ENCODE measurements around the gene KRTAP1-3.
"Not testable (repeated sequence)": the region's sequence is repeated elsewhere in the genome, so short reads cannot be mapped to it uniquely, and the experiment has no call there.

Gene KRTAP1-3

GRCh38 chr17:41010441-41010840 is 24.2 kb downstream of the KRTAP1-3 start:
- DNase-seq (ENCODE audit: low spot score) = no peak

DNA sequence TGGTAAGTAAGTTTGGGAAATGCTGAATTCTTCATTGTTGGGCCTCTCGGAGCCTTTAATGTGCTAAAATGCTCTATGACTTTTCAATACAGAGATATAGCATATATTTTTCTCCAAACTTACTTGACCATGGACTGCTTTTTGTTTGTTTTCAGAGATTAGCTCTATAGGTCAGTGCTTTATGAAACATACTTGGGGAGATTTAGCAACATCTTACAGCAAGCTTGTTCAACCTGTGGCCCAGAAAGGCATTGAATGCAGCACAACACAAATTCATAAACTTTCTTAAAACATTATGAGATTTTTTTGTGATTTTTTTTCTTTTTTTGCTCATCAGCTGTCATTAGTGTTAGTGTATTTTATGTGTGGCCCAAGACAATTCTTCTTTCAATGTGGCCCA is 24.7 kb downstream of the KRTAP1-3 start:
- no peak for DNase-seq (ENCODE audit: low spot score)

DNA sequence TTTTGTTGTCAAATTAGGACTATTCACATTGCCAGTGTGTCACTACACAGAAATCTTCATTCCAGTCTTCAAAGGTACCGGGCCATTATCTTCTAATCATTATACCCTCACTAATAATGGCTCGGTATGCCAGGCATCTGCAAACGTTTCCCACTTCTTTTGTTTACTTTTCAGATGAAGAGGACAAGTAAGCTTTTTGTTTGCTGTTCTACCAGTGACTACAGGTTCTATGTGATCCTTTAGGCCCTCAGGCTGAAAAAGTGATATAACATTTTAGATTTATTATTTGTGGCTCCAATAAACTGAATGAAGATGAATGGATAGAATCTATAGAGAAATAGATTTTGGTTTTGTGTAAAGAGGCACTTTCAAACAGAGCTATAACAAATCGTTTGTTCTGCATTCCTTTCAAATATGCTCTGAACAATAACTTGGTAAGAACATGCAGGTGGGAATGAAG is 25.3 kb downstream of the KRTAP1-3 start:
- no peak for DNase-seq (ENCODE audit: low spot score)

DNA sequence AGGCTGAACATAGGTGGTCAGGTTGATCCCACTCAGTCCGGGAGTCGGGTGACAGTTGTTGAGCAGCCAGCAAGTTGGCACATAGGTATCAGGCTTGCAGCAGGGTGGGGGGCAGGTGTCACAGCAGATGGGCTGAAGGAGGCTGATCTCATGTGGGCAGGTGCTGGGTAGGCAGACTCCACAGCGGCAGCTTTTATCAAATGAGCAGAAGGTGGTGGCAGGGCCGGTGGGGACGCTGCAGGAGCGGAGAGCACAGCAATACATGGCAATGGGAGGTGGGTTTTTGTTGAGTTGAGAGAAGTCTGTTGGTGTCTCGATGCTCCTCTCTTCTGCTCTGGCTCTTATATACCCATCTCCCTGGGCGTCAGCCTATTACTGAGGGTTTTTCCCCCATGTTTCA is 25.9 kb downstream of the KRTAP1-3 start, which contains the start of gene KRTAP3-1:
Gene KRTAP3-1, minus strand, starts transcription at position 318 of the 400 bp plus-strand sequence. Its CDS starts 54 bp downstream, at position 264.
- DNase-seq (ENCODE audit: low spot score) = no peak

DNA sequence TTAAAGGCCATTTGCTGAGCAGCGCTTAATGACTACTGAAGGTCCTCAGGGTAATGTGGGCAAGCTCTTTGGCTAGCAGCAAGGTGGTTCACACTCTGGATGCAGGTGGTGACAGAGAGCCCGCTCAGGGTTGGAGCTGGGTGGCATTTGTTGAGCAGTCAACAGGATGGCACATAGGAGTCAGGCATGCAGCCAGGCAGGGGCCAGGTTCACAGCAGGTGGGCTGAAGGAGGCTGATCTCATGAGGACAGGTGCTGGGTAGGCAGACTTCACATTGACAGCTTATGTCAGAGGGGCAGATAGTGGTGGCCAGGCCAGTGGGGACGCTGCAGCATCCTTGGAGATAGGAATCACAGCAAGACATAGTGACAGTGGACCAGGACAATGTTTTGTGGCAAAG is 30.3 kb downstream of the KRTAP1-3 start:
- DNase-seq (ENCODE audit: low spot score) = no peak

DNA sequence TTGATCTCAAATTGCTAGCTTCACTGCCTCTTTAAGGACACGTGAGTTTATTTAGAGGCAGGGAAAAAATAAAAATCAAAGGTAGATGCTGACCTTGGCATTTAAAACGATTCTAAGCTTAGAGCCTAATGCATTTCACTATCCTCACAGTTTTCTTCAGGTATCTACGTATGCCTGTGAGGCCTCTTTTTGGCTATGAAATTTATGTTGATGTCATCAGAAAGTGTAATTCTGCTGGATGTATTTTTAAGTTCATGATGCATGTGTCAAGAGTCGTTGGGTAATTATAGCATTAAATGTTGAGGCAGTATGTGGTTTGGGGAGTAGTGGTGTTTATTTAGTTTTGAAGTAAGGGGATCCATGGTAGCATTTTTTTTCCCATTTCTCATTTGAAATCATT is 30.7 kb downstream of the KRTAP1-3 start:
- DNase-seq (ENCODE audit: low spot score) = no peak

DNA sequence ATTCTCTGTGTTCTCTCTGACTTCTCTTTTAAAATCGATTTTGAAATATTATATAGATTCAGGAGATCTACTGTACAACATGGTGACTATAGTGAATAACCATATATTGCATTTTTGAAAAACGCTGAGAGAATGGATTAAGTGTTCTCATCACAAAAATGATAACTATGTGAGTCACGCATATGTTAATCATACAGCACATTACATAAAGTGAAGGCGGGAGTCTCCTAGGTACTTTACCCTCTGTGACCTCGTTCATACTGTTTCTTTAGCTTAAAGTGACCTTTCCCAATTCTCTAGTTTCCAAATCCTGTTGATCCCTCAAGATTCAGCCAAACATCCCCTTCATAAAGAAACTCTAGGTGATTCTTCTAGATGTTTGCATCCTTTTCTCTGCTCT is 31.9 kb downstream of the KRTAP1-3 start:
- DNase-seq (ENCODE audit: low spot score) = no peak

DNA sequence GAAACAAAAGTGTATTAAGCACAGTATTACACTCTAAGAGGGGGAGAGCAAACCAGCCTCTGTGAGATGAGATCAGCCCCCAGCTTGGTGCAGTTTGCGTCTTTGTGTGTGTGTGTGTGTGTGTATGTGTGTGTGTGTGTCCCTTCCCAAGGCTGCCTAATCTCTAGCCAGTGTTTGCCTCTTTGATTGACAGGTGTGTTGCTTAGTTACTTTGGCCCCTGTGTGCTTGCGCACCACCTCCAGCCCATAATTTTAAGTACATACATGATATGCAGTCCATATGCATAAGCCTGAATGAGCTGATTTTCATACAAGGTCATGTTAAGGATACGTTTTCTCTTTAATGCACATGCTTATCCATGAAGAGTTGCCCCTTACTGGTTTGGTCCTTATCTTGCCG is 32.9 kb downstream of the KRTAP1-3 start:
- DNase-seq (ENCODE audit: low spot score) = no peak

- not testable (repeated sequence) for DNase-seq (ENCODE audit: low spot score)
These were observed 35.1 kb downstream of the KRTAP1-3 start, which contains the start of gene KRTAP3-2 for GRCh38 chr17:40999563-40999962. KRTAP3-2 (minus strand) TSS chr17:40999906; CDS start chr17:40999853, 53 bp downstream.

GRCh38 chr17:40997361-40997760 is 37.3 kb downstream of the KRTAP1-3 start:
- DNase-seq (ENCODE audit: low spot score) = no peak

- DNase-seq (ENCODE audit: low spot score) = no peak
These were observed 37.8 kb downstream of the KRTAP1-3 start for GRCh38 chr17:40996829-40997228.

DNA sequence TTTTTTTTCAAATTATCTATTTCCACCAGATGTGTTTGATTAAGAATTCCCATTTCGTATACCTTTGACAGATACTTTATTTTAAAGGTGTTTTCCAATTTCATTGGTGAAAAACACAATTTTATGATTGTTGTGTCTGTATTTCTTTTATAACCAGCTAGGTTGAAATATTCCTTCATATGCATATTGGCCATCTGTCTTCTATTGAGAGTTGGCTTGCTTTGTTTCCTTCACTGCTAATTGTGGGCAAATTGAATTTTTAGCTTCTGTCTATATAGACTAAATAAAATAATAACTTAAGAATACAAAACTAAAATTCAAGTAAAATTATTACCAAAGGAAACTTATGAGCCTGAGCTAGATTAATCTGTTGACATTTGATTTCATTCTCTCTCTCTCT is 39.6 kb downstream of the KRTAP1-3 start:
- DNase-seq (ENCODE audit: low spot score) = no peak

DNA sequence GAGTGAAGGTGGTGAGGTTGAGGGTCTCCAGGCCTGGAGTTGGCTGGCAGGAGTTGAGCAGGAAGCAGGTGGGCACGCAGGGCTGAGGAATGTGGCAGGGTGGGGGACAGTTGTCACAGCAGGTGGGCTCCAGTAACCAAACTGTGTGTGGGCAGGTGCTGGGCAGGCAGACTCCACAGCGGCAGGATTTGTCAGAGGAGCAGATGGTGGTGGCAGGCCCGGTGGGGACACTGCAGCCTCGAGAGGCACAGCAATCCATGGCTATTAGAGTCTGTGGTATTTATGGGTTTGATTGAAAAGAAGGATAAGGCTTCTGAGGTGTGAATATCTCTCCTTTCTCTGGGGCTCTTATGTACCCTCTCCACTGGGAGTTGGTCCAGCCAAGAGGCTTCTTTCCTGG is 40.8 kb downstream of the KRTAP1-3 start, which contains the start of gene KRTAP3-3:
Gene KRTAP3-3, minus strand, starts transcription at position 326 of the 400 bp plus-strand sequence. Its CDS starts 67 bp downstream, at position 259.
- DNase-seq (ENCODE audit: low spot score) = no peak

DNA sequence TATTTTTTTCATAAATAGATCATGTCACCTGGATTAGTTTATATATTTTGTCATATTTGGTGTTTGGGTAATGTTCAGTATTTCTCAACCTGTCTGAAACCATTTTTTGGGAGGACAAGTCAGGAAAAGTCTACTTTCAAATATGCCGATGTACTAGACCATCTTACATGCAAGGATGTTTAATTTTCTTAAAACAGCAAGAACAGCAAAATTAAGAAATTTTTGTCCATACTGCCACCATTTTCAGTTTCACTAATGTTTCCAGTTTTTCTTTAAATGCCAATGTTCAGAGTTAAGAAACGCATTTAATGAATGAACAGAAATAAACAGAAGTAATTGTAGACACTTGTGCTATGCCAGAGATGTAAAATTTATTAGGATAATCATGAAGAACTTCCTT is 41.6 kb downstream of the KRTAP1-3 start:
- no peak for DNase-seq (ENCODE audit: low spot score)

DNA sequence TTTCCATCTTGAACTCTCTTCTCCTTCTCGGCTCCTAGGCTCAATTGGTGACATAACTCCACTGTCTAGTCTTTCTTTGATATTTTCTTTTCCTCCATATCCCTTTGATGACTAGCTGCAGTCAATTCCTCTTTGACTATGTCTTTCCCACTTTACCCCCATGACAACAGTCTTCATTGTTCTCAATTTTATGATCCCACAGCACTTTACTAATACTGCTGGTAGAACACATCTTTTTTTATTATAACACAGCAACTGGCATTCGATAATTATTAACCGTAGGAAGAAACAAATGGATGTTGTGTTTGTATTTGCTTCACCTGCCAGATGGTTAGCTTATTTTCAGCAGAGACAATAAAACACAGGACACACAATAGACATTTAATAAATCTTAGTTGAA is 42.0 kb downstream of the KRTAP1-3 start:
- DNase-seq (ENCODE audit: low spot score) = no peak

DNA sequence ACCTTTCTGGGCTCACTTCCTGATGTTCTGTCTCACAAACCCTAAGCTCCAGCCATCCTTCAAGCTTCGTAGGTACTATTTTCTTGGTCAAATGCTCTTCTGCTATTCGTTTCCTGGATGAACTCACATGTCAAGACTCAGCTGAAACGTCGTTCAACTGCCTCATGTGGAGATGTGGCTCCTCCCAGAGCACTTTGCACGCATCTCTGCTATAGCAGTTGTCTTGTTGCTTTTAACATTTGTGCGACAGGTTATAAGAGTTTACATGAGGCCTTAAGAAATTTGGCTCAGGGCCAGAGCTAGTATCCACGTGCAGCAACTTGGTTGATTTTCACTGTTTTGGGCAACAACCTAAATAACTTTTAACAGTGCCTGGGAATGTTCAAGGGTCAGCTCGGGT is 47.8 kb downstream of the KRTAP1-3 start:
- DNase-seq (ENCODE audit: low spot score) = no peak

DNA sequence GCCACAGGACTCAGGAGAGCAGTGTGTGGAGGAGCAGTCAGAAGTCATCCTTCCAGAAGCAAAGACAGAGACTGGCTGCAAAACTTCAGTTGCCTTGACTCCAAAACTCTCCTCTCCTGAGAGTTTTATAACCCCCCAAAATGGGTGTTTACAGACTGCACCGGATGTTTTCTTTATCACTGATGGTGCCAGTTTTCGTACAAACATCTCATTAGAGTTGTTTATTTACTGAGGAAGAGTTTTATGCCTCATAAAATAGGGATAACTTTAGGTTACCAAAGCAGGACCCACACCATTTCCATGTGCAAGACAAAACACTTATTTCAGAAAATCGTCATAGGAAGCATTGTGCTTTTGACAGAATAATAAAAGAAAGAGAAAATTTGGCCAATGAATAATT is 50.4 kb downstream of the KRTAP1-3 start, which contains the start of gene KRT40:
Gene KRT40, minus strand, starts transcription at position 101 of the 400 bp plus-strand sequence. Its CDS starts 53 bp downstream, at position 48.
- no peak for DNase-seq (ENCODE audit: low spot score)

All from left forelimb (tissue), 1 donor.